ENCODE measurements around the gene GKN2. TPM values are rescaled to one million over a fixed set of nuclear protein-coding genes. Genes with fewer than 3 reads are reported as not detected.
"Not testable (repeated sequence)": the region's sequence is repeated elsewhere in the genome, so short reads cannot be mapped to it uniquely, and the experiment has no call there.

Gene GKN2
- total RNA-seq, 4 donors from 2014 or later: not detected

- TF ChIP-seq POLR2AphosphoS5 (IDR thresholded peaks at IDR 0.05) (no peak), EP300 (IDR thresholded peaks at IDR 0.05; ENCODE audit: low read depth) (no peak), CTCF (IDR thresholded peaks at IDR 0.05) (no peak), POLR2A (IDR thresholded peaks at IDR 0.05) (no peak)
- intact Hi-C loops (cut with DNase I; ENCODE audit: low total_unique reads): no loop called here
Observed at GRCh38 chr2:68964282-68964681, 11.6 kb upstream of the GKN2 start.

DNA sequence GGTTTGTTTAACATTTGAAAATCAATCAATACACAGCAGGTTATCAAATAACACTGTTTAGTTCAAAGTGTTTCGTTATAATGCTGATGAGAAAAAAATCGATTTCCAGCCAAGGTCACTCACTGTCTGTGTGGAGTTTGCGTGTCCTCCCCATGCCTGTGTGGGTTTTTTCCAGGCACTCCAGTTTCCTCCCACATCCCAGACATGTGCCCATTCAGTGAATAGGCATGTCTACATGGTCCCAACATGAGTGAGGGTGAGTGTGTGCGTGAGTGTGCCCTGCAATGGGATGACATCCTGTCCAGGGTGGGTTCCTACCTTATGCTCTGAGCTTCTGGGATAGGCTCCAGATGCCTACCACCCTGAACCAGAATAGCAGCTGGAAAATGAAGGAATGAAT, 8.7 kb upstream of the GKN2 start:
- no peaks in the 10 kb centered on the region for H3K27me3 ChIP-seq
- intact Hi-C loops (cut with DNase I; ENCODE audit: low total_unique reads) (no loop called here), in situ Hi-C loops (cut with MboI; ENCODE audit: low pct_ligation_motif_present in 1 of 4, low pct_unique_long_range_greater_than_20kb in 1 of 4, low sequenced_read_pairs in 3 of 4) (no loop called here)
- no peaks in the 10 kb centered on the region for H3K36me3 ChIP-seq
- no peak overlapping the region for H3K27ac ChIP-seq
- 81 to 86% methylated on average over 4 of the region's 4 CpGs for WGBS, 2 donors (ENCODE audit: low coverage in 1 of 2)
- TF ChIP-seq CTCF (IDR thresholded peaks at IDR 0.05): no peak
- TF ChIP-seq POLR2A (IDR thresholded peaks at IDR 0.05): no peak
- TF ChIP-seq EP300 (IDR thresholded peaks at IDR 0.05; ENCODE audit: low read depth): no peak
- no peak for TF ChIP-seq POLR2AphosphoS5 (IDR thresholded peaks at IDR 0.05)
- no peak for DNase-seq
- no peaks in the 10 kb centered on the region for H3K4me1 ChIP-seq
- H3K4me3 ChIP-seq: no peak overlapping the region
- H3K9me3 ChIP-seq: no peaks in the 10 kb centered on the region

More at GRCh38 chr2:68964282-68964681, 11.6 kb upstream of the GKN2 start:
- in situ Hi-C loops (cut with MboI; ENCODE audit: low pct_ligation_motif_present in 1 of 4, low pct_unique_long_range_greater_than_20kb in 1 of 4, low sequenced_read_pairs in 3 of 4): no loop called here
- Histone ChIP-seq H3K36me3 (no peaks in the 10 kb centered on the region), H3K4me3 (no peak overlapping the region), H3K4me1 (no peaks in the 10 kb centered on the region), H3K27ac (no peak overlapping the region), H3K27me3 (no peaks in the 10 kb centered on the region), H3K9me3 (no peaks in the 10 kb centered on the region)
- no peak for DNase-seq

GRCh38 chr2:68959001-68959400, 6.3 kb upstream of the GKN2 start:
- Histone ChIP-seq H3K27ac (no peak overlapping the region), H3K27me3 (no peaks in the 10 kb centered on the region), H3K4me1 (no peaks in the 10 kb centered on the region), H3K36me3 (no peaks in the 10 kb centered on the region), H3K9me3 (no peaks in the 10 kb centered on the region), H3K4me3 (no peak overlapping the region)
- TF ChIP-seq POLR2AphosphoS5 (IDR thresholded peaks at IDR 0.05): no peak
- TF ChIP-seq CTCF (IDR thresholded peaks at IDR 0.05): no peak
- no peak for TF ChIP-seq POLR2A (IDR thresholded peaks at IDR 0.05)
- TF ChIP-seq EP300 (IDR thresholded peaks at IDR 0.05; ENCODE audit: low read depth): no peak
- WGBS, 2 donors (ENCODE audit: low coverage in 1 of 2): 90 to 93% methylated on average over 1 of the region's 1 CpG
- intact Hi-C loops (cut with DNase I; ENCODE audit: low total_unique reads): no loop called here
- no peak for DNase-seq
- in situ Hi-C loops (cut with MboI; ENCODE audit: low pct_ligation_motif_present in 1 of 4, low pct_unique_long_range_greater_than_20kb in 1 of 4, low sequenced_read_pairs in 3 of 4): no loop called here

DNA sequence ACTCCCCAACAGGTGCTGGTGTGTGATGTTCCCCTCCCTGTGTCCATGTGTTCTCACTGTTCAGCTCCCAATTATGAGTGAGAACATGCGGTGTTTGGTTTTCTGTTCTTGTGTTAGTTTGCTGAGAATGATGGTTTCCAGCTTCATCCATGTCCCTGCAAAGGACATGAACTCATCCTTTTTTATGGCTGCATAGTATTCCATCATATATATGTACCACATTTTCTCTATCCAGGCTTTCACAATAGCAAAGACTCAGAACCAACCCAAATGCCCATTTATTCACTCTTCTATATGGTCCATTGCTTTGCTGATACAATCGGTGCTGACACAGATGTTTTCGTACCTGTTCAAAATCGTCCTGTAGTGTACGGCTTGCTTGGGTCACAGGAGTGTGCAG, 2.7 kb upstream of the GKN2 start:
- 89 to 98% methylated on average over 5 of the region's 5 CpGs for WGBS, 2 donors (ENCODE audit: low coverage in 1 of 2)
- DNase-seq; H3K4me1 ChIP-seq; H3K27ac ChIP-seq; in situ Hi-C loops (cut with MboI; ENCODE audit: low pct_ligation_motif_present in 1 of 4, low pct_unique_long_range_greater_than_20kb in 1 of 4, low sequenced_read_pairs in 3 of 4); H3K4me3 ChIP-seq; intact Hi-C loops (cut with DNase I; ENCODE audit: low total_unique reads); H3K27me3 ChIP-seq; H3K9me3 ChIP-seq; H3K36me3 ChIP-seq: not testable (repeated sequence)

DNA sequence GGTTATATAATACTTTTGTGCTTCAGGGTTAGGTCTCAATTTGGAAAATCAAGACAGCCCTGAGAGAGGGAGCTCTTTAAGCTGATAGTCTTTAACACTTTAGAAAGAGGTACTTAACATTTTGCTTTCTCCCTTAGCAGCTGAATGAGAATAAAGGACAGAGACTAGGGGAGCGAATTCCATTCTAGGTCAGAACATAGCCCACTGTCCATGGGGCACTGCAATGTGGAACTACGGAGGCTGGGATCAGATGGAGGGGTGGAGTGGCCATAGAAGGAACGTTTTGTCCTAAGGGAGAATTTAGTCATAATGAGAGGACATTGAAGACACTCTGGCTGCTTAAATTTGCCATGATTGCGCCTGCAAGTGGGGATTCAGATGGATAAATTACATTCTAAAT, 794 bp downstream of the GKN2 start:
- Histone ChIP-seq H3K36me3 (no peaks in the 10 kb centered on the region), H3K4me1 (no peaks in the 10 kb centered on the region), H3K9me3 (no peaks in the 10 kb centered on the region), H3K27ac (no peak overlapping the region), H3K27me3 (no peaks in the 10 kb centered on the region), H3K4me3 (no peak overlapping the region)
- TF ChIP-seq CTCF (IDR thresholded peaks at IDR 0.05) (no peak), POLR2AphosphoS5 (IDR thresholded peaks at IDR 0.05) (no peak), POLR2A (IDR thresholded peaks at IDR 0.05) (no peak), EP300 (IDR thresholded peaks at IDR 0.05; ENCODE audit: low read depth) (no peak)
- WGBS, 2 donors (ENCODE audit: low coverage in 1 of 2): 56 to 86% methylated on average over 4 of the region's 4 CpGs
- intact Hi-C loops (cut with DNase I; ENCODE audit: low total_unique reads) (no loop called here), in situ Hi-C loops (cut with MboI; ENCODE audit: low pct_ligation_motif_present in 1 of 4, low pct_unique_long_range_greater_than_20kb in 1 of 4, low sequenced_read_pairs in 3 of 4) (no loop called here)
- no peak for DNase-seq
